ENCODE data around the gene ATG101.

ATG101 gene

GRCh38 chr12:52042706-52043385 is 26.9 kb upstream of the ATG101 start:
- DNase-seq (ENCODE audit: low read depth), result no peak

GRCh38 chr12:52043386-52044212 is 26.2 kb upstream of the ATG101 start:
- DNase-seq (ENCODE audit: low read depth), result no peak

- DNase-seq (ENCODE audit: low read depth), result no peak
Measured at GRCh38 chr12:52044292-52044983, 25.3 kb upstream of the ATG101 start.

GRCh38 chr12:52045794-52046199 is 24.0 kb upstream of the ATG101 start:
- no peak for DNase-seq (ENCODE audit: low read depth)

GRCh38 chr12:52046859-52047258 is 22.9 kb upstream of the ATG101 start:
- no peak for DNase-seq (ENCODE audit: low read depth)

GRCh38 chr12:52049286-52049685 is 20.5 kb upstream of the ATG101 start:
- DNase-seq (ENCODE audit: low read depth), result no peak

- no peak for DNase-seq (ENCODE audit: low read depth)
Measured at GRCh38 chr12:52049688-52050087, 20.1 kb upstream of the ATG101 start.

GRCh38 chr12:52050116-52050757 is 19.5 kb upstream of the ATG101 start:
- DNase-seq (ENCODE audit: low read depth), result no peak

- DNase-seq (ENCODE audit: low read depth), result peak; percentile 65
Measured at GRCh38 chr12:52050758-52051541, 18.8 kb upstream of the ATG101 start, which contains the start of gene NR4A1. Gene NR4A1 (plus strand): TSS chr12:52051442. CDS start chr12:52054329, 2,887 bp downstream.

- DNase-seq (ENCODE audit: low read depth), result no peak
Measured at GRCh38 chr12:52052468-52053186, 17.2 kb upstream of the ATG101 start.

- DNase-seq (ENCODE audit: low read depth), result no peak
Measured at GRCh38 chr12:52053536-52054209, 16.1 kb upstream of the ATG101 start.

GRCh38 chr12:52054231-52054832 is 15.4 kb upstream of the ATG101 start:
- DNase-seq (ENCODE audit: low read depth), result no peak

- DNase-seq (ENCODE audit: low read depth), result no peak
Measured at GRCh38 chr12:52054833-52055730, 14.7 kb upstream of the ATG101 start.

GRCh38 chr12:52055731-52056711 is 13.8 kb upstream of the ATG101 start:
- DNase-seq (ENCODE audit: low read depth), result no peak

- DNase-seq (ENCODE audit: low read depth), result no peak
Measured at GRCh38 chr12:52056801-52057637, 12.8 kb upstream of the ATG101 start.

All from HS-27A (cell line).